Measurements from ENCODE around the gene IGSF10.

The IGSF10 gene

GRCh38 chr3:151452368-151452767 is 8.5 kb downstream of the IGSF10 start:
- TF ChIP-seq NFIC (IDR thresholded peaks at IDR 0.05) (no peak), EP300 (IDR thresholded peaks at IDR 0.05; ENCODE audit: borderline replicate concordance) (no peak), TAF1 (IDR thresholded peaks at IDR 0.05; ENCODE audit: low read depth) (no peak), RAD21 (IDR thresholded peaks at IDR 0.05; ENCODE audit: low read depth) (no peak), YY1 (IDR thresholded peaks at IDR 0.05; ENCODE audit: low read depth) (no peak), CREB1 (IDR thresholded peaks at IDR 0.05; ENCODE audit: low read depth) (no peak), TCF12 (IDR thresholded peaks at IDR 0.05; ENCODE audit: low read depth) (no peak), TEAD4 (IDR thresholded peaks at IDR 0.05) (no peak), FOXM1 (IDR thresholded peaks at IDR 0.05; ENCODE audit: borderline replicate concordance, low read depth) (no peak), EGR1 (IDR thresholded peaks at IDR 0.05) (no peak), CEBPB (IDR thresholded peaks at IDR 0.05) (no peak), MAX (IDR thresholded peaks at IDR 0.05) (no peak), USF1 (IDR thresholded peaks at IDR 0.05) (no peak), ZBTB7A (IDR thresholded peaks at IDR 0.05; ENCODE audit: low read depth) (no peak), REST (IDR thresholded peaks at IDR 0.05; ENCODE audit: low read depth) (no peak)

GRCh38 chr3:151446002-151446340 is 14.9 kb downstream of the IGSF10 start:
- TF ChIP-seq REST (IDR thresholded peaks at IDR 0.05; ENCODE audit: low read depth), result no peak
- no peak for TF ChIP-seq CEBPB (IDR thresholded peaks at IDR 0.05)
- TF ChIP-seq ZBTB7A (IDR thresholded peaks at IDR 0.05; ENCODE audit: low read depth), result no peak
- no peak for TF ChIP-seq TAF1 (IDR thresholded peaks at IDR 0.05; ENCODE audit: low read depth)
- TF ChIP-seq EP300 (IDR thresholded peaks at IDR 0.05; ENCODE audit: borderline replicate concordance), result no peak
- TF ChIP-seq MAX (IDR thresholded peaks at IDR 0.05), result no peak
- TF ChIP-seq RAD21 (IDR thresholded peaks at IDR 0.05; ENCODE audit: low read depth), result no peak
- no peak for TF ChIP-seq NFIC (IDR thresholded peaks at IDR 0.05)
- TF ChIP-seq FOXM1 (IDR thresholded peaks at IDR 0.05; ENCODE audit: borderline replicate concordance, low read depth), result no peak
- TF ChIP-seq TCF12 (IDR thresholded peaks at IDR 0.05; ENCODE audit: low read depth), result no peak
- no peak for TF ChIP-seq USF1 (IDR thresholded peaks at IDR 0.05)
- no peak for TF ChIP-seq CREB1 (IDR thresholded peaks at IDR 0.05; ENCODE audit: low read depth)
- no peak for TF ChIP-seq YY1 (IDR thresholded peaks at IDR 0.05; ENCODE audit: low read depth)
- no peak for TF ChIP-seq EGR1 (IDR thresholded peaks at IDR 0.05)

- TF ChIP-seq RAD21 (IDR thresholded peaks at IDR 0.05; ENCODE audit: low read depth) (no peak), TEAD4 (IDR thresholded peaks at IDR 0.05) (no peak), USF1 (IDR thresholded peaks at IDR 0.05) (no peak), ZBTB7A (IDR thresholded peaks at IDR 0.05; ENCODE audit: low read depth) (no peak), MAX (IDR thresholded peaks at IDR 0.05) (no peak), EP300 (IDR thresholded peaks at IDR 0.05; ENCODE audit: borderline replicate concordance) (no peak), TAF1 (IDR thresholded peaks at IDR 0.05; ENCODE audit: low read depth) (no peak), CEBPB (IDR thresholded peaks at IDR 0.05) (no peak), CREB1 (IDR thresholded peaks at IDR 0.05; ENCODE audit: low read depth) (no peak), EGR1 (IDR thresholded peaks at IDR 0.05) (no peak), REST (IDR thresholded peaks at IDR 0.05; ENCODE audit: low read depth) (no peak), TCF12 (IDR thresholded peaks at IDR 0.05; ENCODE audit: low read depth) (no peak), FOXM1 (IDR thresholded peaks at IDR 0.05; ENCODE audit: borderline replicate concordance, low read depth) (no peak), NFIC (IDR thresholded peaks at IDR 0.05) (no peak), YY1 (IDR thresholded peaks at IDR 0.05; ENCODE audit: low read depth) (no peak)
These were observed 15.4 kb downstream of the IGSF10 start for GRCh38 chr3:151445273-151446001.
